WI38 (cell line): ENCODE data around the gene PAQR5.

Experiments used
- H3K4me3 ChIP-seq: 2 replicates; pipeline ENCODE4 v1.5.1; 2011; ENCODE audit warnings: low read depth, mild to moderate bottlenecking, control low read depth, low read length
- CTCF ChIP-seq: IDR thresholded peaks from 2 replicates; pipeline ENCODE4 v1.5.1; 2012; ENCODE audit warnings: low read depth, mild to moderate bottlenecking, control low read depth, low read length

Gene PAQR5

GRCh38 chr15:69395991-69396390 lies 97.3 kb downstream of the PAQR5 start:
- no peak overlapping the region for H3K4me3 ChIP-seq
- TF ChIP-seq CTCF: no peak

- no peak overlapping the region for H3K4me3 ChIP-seq
- TF ChIP-seq CTCF: no peak
Measured at GRCh38 chr15:69398491-69398891, 99.8 kb downstream of the PAQR5 start.

GRCh38 chr15:69400850-69401249 lies 102.1 kb downstream of the PAQR5 start:
- H3K4me3 ChIP-seq: no peak overlapping the region
- TF ChIP-seq CTCF: no peak

- no peak overlapping the region for H3K4me3 ChIP-seq
- no peak for TF ChIP-seq CTCF
Measured at GRCh38 chr15:69402816-69403215, 104.1 kb downstream of the PAQR5 start.

GRCh38 chr15:69403594-69403993 lies 104.9 kb downstream of the PAQR5 start:
- no peak overlapping the region for H3K4me3 ChIP-seq
- no peak for TF ChIP-seq CTCF

- H3K4me3 ChIP-seq: no peak overlapping the region
- TF ChIP-seq CTCF: no peak
Measured at GRCh38 chr15:69405110-69405509, 106.4 kb downstream of the PAQR5 start.

GRCh38 chr15:69407719-69408400 lies 109.1 kb downstream of the PAQR5 start:
- no peak for TF ChIP-seq CTCF
- no peak overlapping the region for H3K4me3 ChIP-seq
